Measurements from ENCODE around the gene GDNF. TPM values are rescaled to one million over a fixed set of nuclear protein-coding genes. Genes with fewer than 3 reads are reported as not detected.

GDNF gene
- total and polyA plus RNA-seq, 2 donors (not counting 1 experiment from before 2014, with no cell fraction given): 0.32 to 0.83 TPM

GRCh38 chr5:37812365-37812764 is 27.5 kb downstream of the GDNF start:
- no peak overlapping the region for H3K27ac ChIP-seq (ENCODE audit: insufficient read depth, low read length)
- no peaks in the 10 kb centered on the region for H3K36me3 ChIP-seq (ENCODE audit: control insufficient read depth, insufficient read depth, low read length)
- H3K9me3 ChIP-seq (ENCODE audit: control insufficient read depth, insufficient read depth, low read depth, low read length): no peaks in the 10 kb centered on the region
- no peaks in the 10 kb centered on the region for H4K20me1 ChIP-seq (ENCODE audit: control insufficient read depth, extremely low read depth, insufficient read depth, low read length)
- no peaks in the 10 kb centered on the region for H3K27me3 ChIP-seq (ENCODE audit: control insufficient read depth, insufficient read depth, low read length)
- H3K9ac ChIP-seq (ENCODE audit: insufficient read depth, low read length): no peak overlapping the region
- H3K4me1 ChIP-seq (ENCODE audit: control insufficient read depth, extremely low read depth, insufficient read depth, low read length): no peaks in the 10 kb centered on the region
- no peak overlapping the region for H3K4me2 ChIP-seq (ENCODE audit: extremely low read depth, insufficient read depth, low read length)
- no peak overlapping the region for H2AFZ ChIP-seq (ENCODE audit: low read length)
- H3K79me2 ChIP-seq (ENCODE audit: control insufficient read depth, insufficient read depth, low read length): no peaks in the 10 kb centered on the region
- DNase-seq (ENCODE audit: low read depth in 2 of 2): peak in 1 of 2 donors; percentile 42
- H3K4me3 ChIP-seq (replicated peaks in 1 of 4; ENCODE audit: control extremely low read depth in 1 of 4, insufficient read depth in 1 of 4, low read depth in 3 of 4, low read length in 4 of 4): no peak overlapping the region
- no peak for TF ChIP-seq CTCF (conservative IDR thresholded peaks at IDR 0.05 in 1 of 2, IDR thresholded peaks at IDR 0.05 in 1 of 2; ENCODE audit: low read depth in 1 of 2, low read length in 2 of 2)
- no peak for TF ChIP-seq EZH2 (IDR thresholded peaks at IDR 0.05; ENCODE audit: low read length, missing control alignments)

- no peak overlapping the region for H2AFZ ChIP-seq (ENCODE audit: low read length)
- H3K27me3 ChIP-seq (ENCODE audit: control insufficient read depth, insufficient read depth, low read length): no peaks in the 10 kb centered on the region
- no peaks in the 10 kb centered on the region for H3K79me2 ChIP-seq (ENCODE audit: control insufficient read depth, insufficient read depth, low read length)
- no peak overlapping the region for H3K4me2 ChIP-seq (ENCODE audit: extremely low read depth, insufficient read depth, low read length)
- H3K9me3 ChIP-seq (ENCODE audit: control insufficient read depth, insufficient read depth, low read depth, low read length): no peaks in the 10 kb centered on the region
- H3K36me3 ChIP-seq (ENCODE audit: control insufficient read depth, insufficient read depth, low read length): no peaks in the 10 kb centered on the region
- no peak overlapping the region for H3K4me3 ChIP-seq (replicated peaks in 1 of 4; ENCODE audit: control extremely low read depth in 1 of 4, insufficient read depth in 1 of 4, low read depth in 3 of 4, low read length in 4 of 4)
- no peak overlapping the region for H3K9ac ChIP-seq (ENCODE audit: insufficient read depth, low read length)
- no peak overlapping the region for H3K27ac ChIP-seq (ENCODE audit: insufficient read depth, low read length)
- TF ChIP-seq EZH2 (IDR thresholded peaks at IDR 0.05; ENCODE audit: low read length, missing control alignments): no peak
- TF ChIP-seq CTCF (conservative IDR thresholded peaks at IDR 0.05 in 1 of 2, IDR thresholded peaks at IDR 0.05 in 1 of 2; ENCODE audit: low read depth in 1 of 2, low read length in 2 of 2): no peak
- no peaks in the 10 kb centered on the region for H3K4me1 ChIP-seq (ENCODE audit: control insufficient read depth, extremely low read depth, insufficient read depth, low read length)
- no peaks in the 10 kb centered on the region for H4K20me1 ChIP-seq (ENCODE audit: control insufficient read depth, extremely low read depth, insufficient read depth, low read length)
- DNase-seq (ENCODE audit: low read depth in 2 of 2): no peak
These were observed 28.0 kb downstream of the GDNF start for GRCh38 chr5:37811866-37812265.

- no peak overlapping the region for H3K4me3 ChIP-seq (replicated peaks in 1 of 4; ENCODE audit: control extremely low read depth in 1 of 4, insufficient read depth in 1 of 4, low read depth in 3 of 4, low read length in 4 of 4)
- no peak overlapping the region for H3K9ac ChIP-seq (ENCODE audit: insufficient read depth, low read length)
- H3K4me2 ChIP-seq (ENCODE audit: extremely low read depth, insufficient read depth, low read length): no peak overlapping the region
- TF ChIP-seq CTCF (conservative IDR thresholded peaks at IDR 0.05 in 1 of 2, IDR thresholded peaks at IDR 0.05 in 1 of 2; ENCODE audit: low read depth in 1 of 2, low read length in 2 of 2) (no peak), EZH2 (IDR thresholded peaks at IDR 0.05; ENCODE audit: low read length, missing control alignments) (no peak)
- no peaks in the 10 kb centered on the region for H3K4me1 ChIP-seq (ENCODE audit: control insufficient read depth, extremely low read depth, insufficient read depth, low read length)
- H3K9me3 ChIP-seq (ENCODE audit: control insufficient read depth, insufficient read depth, low read depth, low read length): no peaks in the 10 kb centered on the region
- H3K36me3 ChIP-seq (ENCODE audit: control insufficient read depth, insufficient read depth, low read length): no peaks in the 10 kb centered on the region
- no peaks in the 10 kb centered on the region for H3K79me2 ChIP-seq (ENCODE audit: control insufficient read depth, insufficient read depth, low read length)
- H3K27me3 ChIP-seq (ENCODE audit: control insufficient read depth, insufficient read depth, low read length): no peaks in the 10 kb centered on the region
- no peaks in the 10 kb centered on the region for H4K20me1 ChIP-seq (ENCODE audit: control insufficient read depth, extremely low read depth, insufficient read depth, low read length)
- no peak overlapping the region for H3K27ac ChIP-seq (ENCODE audit: insufficient read depth, low read length)
- peak in 1 of 2 donors; percentile 32 for DNase-seq (ENCODE audit: low read depth in 2 of 2)
- H2AFZ ChIP-seq (ENCODE audit: low read length): no peak overlapping the region
These were observed 29.5 kb downstream of the GDNF start for GRCh38 chr5:37810311-37810710.

All from fibroblast of lung (primary cell).